ENCODE measurements around the gene SERPINB2.
"Not testable (repeated sequence)": the region's sequence is repeated elsewhere in the genome, so short reads cannot be mapped to it uniquely, and the experiment has no call there.

Gene SERPINB2

DNA sequence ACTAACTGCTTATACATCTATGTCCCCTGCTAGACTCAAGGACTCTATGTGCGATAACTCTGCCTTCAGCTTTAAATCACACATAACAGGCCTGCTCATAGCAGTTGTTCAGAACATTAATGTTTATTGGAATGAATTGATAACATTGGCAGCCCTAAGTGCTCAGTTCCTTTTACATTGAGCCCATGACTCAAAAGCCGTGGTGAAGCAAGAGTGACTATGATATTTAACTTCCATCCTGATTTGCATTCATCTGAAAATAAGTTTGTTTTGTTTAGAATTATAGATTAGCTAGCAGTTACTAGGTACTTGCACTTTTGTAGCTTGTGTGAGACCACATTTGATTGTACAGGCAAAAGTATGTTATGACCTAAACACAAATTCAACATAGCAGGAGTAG, 34.5 kb downstream of the SERPINB2 start:
- Histone ChIP-seq H3K4me1 (no peaks in the 10 kb centered on the region), H3K9ac (no peak overlapping the region), H3K9me3 (ENCODE audit: control insufficient read depth, low read length) (no peaks in the 10 kb centered on the region), H3K27ac (no peak overlapping the region), H2AFZ (no peak overlapping the region), H3K79me2 (no peaks in the 10 kb centered on the region), H3K27me3 (ENCODE audit: control insufficient read depth, insufficient read depth, low read length) (no peaks in the 10 kb centered on the region), H3K36me3 (ENCODE audit: control insufficient read depth, insufficient read depth, low read length) (no peaks in the 10 kb centered on the region), H3K4me2 (ENCODE audit: low read length) (no peak overlapping the region), H3K4me3 (ENCODE audit: low read depth, low read length) (no peak overlapping the region)
- no peak for TF ChIP-seq CTCF (IDR thresholded peaks at IDR 0.05)

GRCh38 chr18:63924551-63924950, 37.0 kb downstream of the SERPINB2 start:
- Histone ChIP-seq H3K36me3 (ENCODE audit: control insufficient read depth, insufficient read depth, low read length) (no peaks in the 10 kb centered on the region), H3K4me1 (no peaks in the 10 kb centered on the region), H2AFZ (no peak overlapping the region), H3K27me3 (ENCODE audit: control insufficient read depth, insufficient read depth, low read length) (no peaks in the 10 kb centered on the region), H3K9ac (no peak overlapping the region), H3K4me3 (ENCODE audit: low read depth, low read length) (no peak overlapping the region), H3K4me2 (ENCODE audit: low read length) (no peak overlapping the region), H3K27ac (no peak overlapping the region), H3K9me3 (ENCODE audit: control insufficient read depth, low read length) (no peaks in the 10 kb centered on the region), H3K79me2 (no peaks in the 10 kb centered on the region)
- TF ChIP-seq CTCF (IDR thresholded peaks at IDR 0.05), result no peak

- Histone ChIP-seq H3K4me2 (ENCODE audit: low read length) (no peak overlapping the region), H3K9ac (no peak overlapping the region), H2AFZ (no peak overlapping the region), H3K27ac (no peak overlapping the region), H3K4me1 (no peaks in the 10 kb centered on the region), H3K27me3 (ENCODE audit: control insufficient read depth, insufficient read depth, low read length) (no peaks in the 10 kb centered on the region), H3K4me3 (ENCODE audit: low read depth, low read length) (no peak overlapping the region), H3K36me3 (ENCODE audit: control insufficient read depth, insufficient read depth, low read length) (no peaks in the 10 kb centered on the region), H3K9me3 (ENCODE audit: control insufficient read depth, low read length) (no peaks in the 10 kb centered on the region), H3K79me2 (no peaks in the 10 kb centered on the region)
- no peak for TF ChIP-seq CTCF (IDR thresholded peaks at IDR 0.05)
These were observed 40.8 kb downstream of the SERPINB2 start for GRCh38 chr18:63928331-63928730.

GRCh38 chr18:63929369-63929768, 41.9 kb downstream of the SERPINB2 start:
- H3K9ac ChIP-seq; H3K27ac ChIP-seq; H3K36me3 ChIP-seq (ENCODE audit: control insufficient read depth, insufficient read depth, low read length); H3K27me3 ChIP-seq (ENCODE audit: control insufficient read depth, insufficient read depth, low read length); H2AFZ ChIP-seq; H3K4me2 ChIP-seq (ENCODE audit: low read length); H3K9me3 ChIP-seq (ENCODE audit: control insufficient read depth, low read length); H3K4me3 ChIP-seq (ENCODE audit: low read depth, low read length); H3K4me1 ChIP-seq; H3K79me2 ChIP-seq: not testable (repeated sequence)

DNA sequence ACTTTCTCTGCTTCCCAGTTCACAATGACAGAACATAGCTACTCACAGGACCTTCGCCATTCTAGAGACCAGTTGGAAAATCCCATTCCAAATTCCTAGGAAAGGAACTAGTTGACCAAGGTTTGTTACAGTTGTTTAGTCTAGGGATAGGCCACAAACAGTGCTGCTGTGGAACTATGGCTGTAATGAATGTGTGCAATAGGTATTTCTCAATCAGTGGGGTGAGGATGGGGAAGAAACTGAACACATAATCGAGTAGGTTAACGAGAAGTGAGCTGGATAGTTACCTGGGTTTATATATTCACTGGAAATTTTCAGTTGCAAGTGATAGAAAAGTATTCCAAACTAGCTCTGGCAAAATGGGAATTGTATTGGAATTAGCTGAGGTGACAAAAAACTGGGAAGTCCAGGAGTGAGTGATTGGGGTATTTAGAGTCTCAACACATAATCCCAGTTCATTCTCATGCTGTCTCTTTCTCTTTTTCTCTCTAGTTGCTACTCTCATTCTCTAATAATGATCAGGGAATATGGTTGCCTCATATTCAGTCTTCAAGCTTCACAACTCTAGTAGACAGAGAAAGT, 43.4 kb downstream of the SERPINB2 start:
- no peaks in the 10 kb centered on the region for H3K36me3 ChIP-seq (ENCODE audit: control insufficient read depth, insufficient read depth, low read length)
- H3K9me3 ChIP-seq (ENCODE audit: control insufficient read depth, low read length), result no peaks in the 10 kb centered on the region
- H3K79me2 ChIP-seq, result no peaks in the 10 kb centered on the region
- H3K27ac ChIP-seq, result no peak overlapping the region
- H3K27me3 ChIP-seq (ENCODE audit: control insufficient read depth, insufficient read depth, low read length), result no peaks in the 10 kb centered on the region
- no peak overlapping the region for H2AFZ ChIP-seq
- no peak overlapping the region for H3K9ac ChIP-seq
- H3K4me2 ChIP-seq (ENCODE audit: low read length), result no peak overlapping the region
- no peak overlapping the region for H3K4me3 ChIP-seq (ENCODE audit: low read depth, low read length)
- TF ChIP-seq CTCF (IDR thresholded peaks at IDR 0.05), result no peak
- H3K4me1 ChIP-seq, result no peaks in the 10 kb centered on the region

All from parathyroid adenoma (tissue), 2 donors.